Measurements from ENCODE around the gene AOPEP. TPM values are rescaled to one million over a fixed set of nuclear protein-coding genes. Genes with fewer than 3 reads are reported as not detected.

The AOPEP gene
- total RNA-seq, 1 experiment from 2014 or later: 15.0 TPM

- no peaks in the 10 kb centered on the region for H3K79me1 ChIP-seq (ENCODE audit: insufficient read depth, low read depth, low read length, poor library complexity, severe bottlenecking)
- H3K9ac ChIP-seq (ENCODE audit: extremely low read depth, insufficient read length, low read length): no peak overlapping the region
- no peak overlapping the region for H2BK12ac ChIP-seq (ENCODE audit: insufficient read length, low read depth, low read length)
- TF ChIP-seq, protein P1, sequence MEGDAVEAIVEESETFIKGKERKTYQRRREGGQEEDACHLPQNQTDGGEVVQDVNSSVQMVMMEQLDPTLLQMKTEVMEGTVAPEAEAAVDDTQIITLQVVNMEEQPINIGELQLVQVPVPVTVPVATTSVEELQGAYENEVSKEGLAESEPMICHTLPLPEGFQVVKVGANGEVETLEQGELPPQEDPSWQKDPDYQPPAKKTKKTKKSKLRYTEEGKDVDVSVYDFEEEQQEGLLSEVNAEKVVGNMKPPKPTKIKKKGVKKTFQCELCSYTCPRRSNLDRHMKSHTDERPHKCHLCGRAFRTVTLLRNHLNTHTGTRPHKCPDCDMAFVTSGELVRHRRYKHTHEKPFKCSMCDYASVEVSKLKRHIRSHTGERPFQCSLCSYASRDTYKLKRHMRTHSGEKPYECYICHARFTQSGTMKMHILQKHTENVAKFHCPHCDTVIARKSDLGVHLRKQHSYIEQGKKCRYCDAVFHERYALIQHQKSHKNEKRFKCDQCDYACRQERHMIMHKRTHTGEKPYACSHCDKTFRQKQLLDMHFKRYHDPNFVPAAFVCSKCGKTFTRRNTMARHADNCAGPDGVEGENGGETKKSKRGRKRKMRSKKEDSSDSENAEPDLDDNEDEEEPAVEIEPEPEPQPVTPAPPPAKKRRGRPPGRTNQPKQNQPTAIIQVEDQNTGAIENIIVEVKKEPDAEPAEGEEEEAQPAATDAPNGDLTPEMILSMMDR (conservative IDR thresholded peaks at IDR 0.05): no peak
- no peak overlapping the region for H3K4me2 ChIP-seq (ENCODE audit: insufficient read depth, insufficient read length, low read length)
- H3K4me1 Mint-ChIP-seq: peaks cover 19 to 21% of the 10 kb centered on the region in 2 experiments
- H3K4ac ChIP-seq (ENCODE audit: low read depth, low read length): no peak overlapping the region
- H2AFZ ChIP-seq (ENCODE audit: low read length): no peak overlapping the region
- H3K23me2 ChIP-seq (ENCODE audit: insufficient read length, low read depth, low read length, poor library complexity, severe bottlenecking): no peaks in the 10 kb centered on the region
- H3K23ac ChIP-seq (ENCODE audit: insufficient read length, low read depth, low read length): no peak overlapping the region
- peaks cover 0 to 8% (median 4%) of the 10 kb centered on the region in 3 experiments; a peak in 5 of 7 replicates for H3K36me3 Mint-ChIP-seq (ENCODE audit: insufficient read depth in 1 of 3, low read depth in 3 of 3)
- H3K4me1 ChIP-seq (ENCODE audit: insufficient read depth, low read length): no peaks in the 10 kb centered on the region; the same call in 1 of the 2 replicates
- no peak overlapping the region for H3K4me3 Mint-ChIP-seq
- H3K27me3 ChIP-seq (ENCODE audit: insufficient read depth, low read length): no peaks in the 10 kb centered on the region
- no peaks in the 10 kb centered on the region for H4K20me1 ChIP-seq (ENCODE audit: control insufficient read depth, insufficient read depth, insufficient read length)
- no peak overlapping the region for H3K14ac ChIP-seq (ENCODE audit: insufficient read depth, low read length)
- H3K27ac ChIP-seq (ENCODE audit: insufficient read length, low read depth, low read length): no peak overlapping the region
- no peak overlapping the region for H3K56ac ChIP-seq (ENCODE audit: insufficient read length, low read depth, low read length)
- H3K9me3 Mint-ChIP-seq: no peaks in the 10 kb centered on the region
- no peak overlapping the region; the same call in 1 of the 2 replicates for H2BK15ac ChIP-seq (ENCODE audit: low read depth, low read length)
- H4K5ac ChIP-seq (ENCODE audit: insufficient read length, low read depth, low read length): no peak overlapping the region
- no peaks in the 10 kb centered on the region for H3K79me2 ChIP-seq (ENCODE audit: insufficient read depth, low read length)
- H2BK20ac ChIP-seq (ENCODE audit: low read depth, low read length, poor library complexity, severe bottlenecking): no peak overlapping the region
- no peak for DNase-seq
- H3T11ph ChIP-seq (ENCODE audit: low read length): no peak overlapping the region
- no peak overlapping the region for H2BK5ac ChIP-seq (ENCODE audit: insufficient read length, low read length)
- no peak overlapping the region for H4K91ac ChIP-seq (ENCODE audit: insufficient read length, low read depth, low read length)
- H4K8ac ChIP-seq (replicated peaks; ENCODE audit: insufficient read length, low read depth, low read length): no peak overlapping the region
- no peak overlapping the region for H3K27ac Mint-ChIP-seq
- H2AK5ac ChIP-seq (ENCODE audit: insufficient read length, low read length): no peak overlapping the region
- no peaks in the 10 kb centered on the region for H3K9me3 ChIP-seq (ENCODE audit: control insufficient read depth, low read depth, low read length)
- no peak overlapping the region for H2BK120ac ChIP-seq (ENCODE audit: low read depth, low read length, poor library complexity, severe bottlenecking)
- no CpG with 5 or more reads among the region's 6 CpGs for WGBS (ENCODE audit: extremely low coverage, insufficient read length, low lambda C conversion rate)
- no peaks in the 10 kb centered on the region; the same call in 1 of the 2 replicates for H3K27me3 Mint-ChIP-seq (ENCODE audit: low read depth)
- H3K18ac ChIP-seq (ENCODE audit: insufficient read length, low read depth, low read length): no peak overlapping the region
These were observed 340.6 kb downstream of the AOPEP start for GRCh38 chr9:95067057-95067456.
